WTC11 (cell line): ENCODE data around the gene MMP28. TPM values are rescaled to one million over a fixed set of nuclear protein-coding genes. Genes with fewer than 3 reads are reported as not detected.

ENCODE experiments used
- ATAC-seq: fragments of 200-7000 bp; cut with Tn5 transposase; 2 replicates; pipeline ENCODE4 v1.10.0; 2021; ENCODE audit warnings: mild to moderate bottlenecking, moderate library complexity
- CTCF ChIA-PET: fragments of 300-600 bp; sonication (Branson Sonifier 250); formaldehyde crosslinking; loops from one replicate; lab custom pipeline; 2021; ENCODE audit warnings: antibody characterized with exemption; lab: Charles Lee
- POLR2A ChIA-PET: fragments of 350-600 bp; sonication (Branson Sonifier 250); formaldehyde crosslinking; loops from one replicate; lab custom pipeline; 2021; ENCODE audit warnings: antibody characterized with exemption; lab: Charles Lee
- DNase-seq: peaks from one replicate; pipeline ENCODE4 v3.0.0; 2021; ENCODE audit warnings: low spot score
- H3K27ac Mint-ChIP-seq: 2 replicates; pipeline ENCODE4 v1.8.0; 2021; ENCODE audit warnings: mixed read lengths
- H3K27me3 Mint-ChIP-seq: 2 replicates; pipeline ENCODE4 v1.8.0; 2021; ENCODE audit warnings: low read depth, mild to moderate bottlenecking, moderate library complexity, mixed read lengths
- H3K36me3 Mint-ChIP-seq: 2 replicates; pipeline ENCODE4 v1.8.0; 2021; ENCODE audit warnings: mixed read lengths
- H3K4me1 Mint-ChIP-seq: 2 replicates; pipeline ENCODE4 v1.8.0; 2022; ENCODE audit warnings: mixed read lengths
- H3K4me3 Mint-ChIP-seq: 2 replicates; pipeline ENCODE4 v1.8.0; 2021; ENCODE audit warnings: mild to moderate bottlenecking, moderate library complexity, mixed read lengths
- H3K9me3 Mint-ChIP-seq: 2 replicates; pipeline ENCODE4 v1.8.0; 2021; ENCODE audit warnings: mixed read lengths
- EMX1 ChIP-seq: fragments of 250-450 bp; sonication (Bioruptor Pico); IDR thresholded peaks from 2 replicates; pipeline ENCODE4 v1.8.0; 2021; ENCODE audit warnings: mild to moderate bottlenecking
- GRHL2 ChIP-seq: fragments of 250-450 bp; sonication (Bioruptor Pico); IDR thresholded peaks from 2 replicates; pipeline ENCODE4 v1.8.0; 2022; ENCODE audit warnings: mild to moderate bottlenecking, moderate library complexity; ENCODE audit not compliant: insufficient replicate concordance, severe bottlenecking
- MXD4 ChIP-seq: fragments of 250-450 bp; sonication (Bioruptor Pico); IDR thresholded peaks from 2 replicates; pipeline ENCODE4 v1.8.0; 2021; ENCODE audit warnings: mild to moderate bottlenecking, moderate library complexity, borderline replicate concordance
- MYBL2 ChIP-seq: sonication (generic); formaldehyde crosslinking; IDR thresholded peaks from 2 replicates; pipeline ENCODE4 v1.8.1; 2023; ENCODE audit warnings: mild to moderate bottlenecking, moderate library complexity, missing genetic modification reagents
- NR2C2 ChIP-seq: sonication (generic); formaldehyde crosslinking; IDR thresholded peaks from 2 replicates; pipeline ENCODE4 v1.8.0; 2022; ENCODE audit warnings: mild to moderate bottlenecking, missing genetic modification reagents
- PRRX2 ChIP-seq: fragments of 250-450 bp; sonication (Bioruptor Pico); IDR thresholded peaks from 2 replicates; pipeline ENCODE4 v1.8.0; 2021; ENCODE audit warnings: mild to moderate bottlenecking
- RORB ChIP-seq: fragments of 250-450 bp; sonication (Bioruptor Pico); IDR thresholded peaks from 2 replicates; pipeline ENCODE4 v1.9.0; 2021; ENCODE audit warnings: mild to moderate bottlenecking
- ZNF232 ChIP-seq: sonication (generic); formaldehyde crosslinking; IDR thresholded peaks from 2 replicates; pipeline ENCODE4 v1.8.0; 2022; ENCODE audit warnings: mild to moderate bottlenecking, missing genetic modification reagents
- ZNF423 ChIP-seq: fragments of 250-450 bp; sonication (Bioruptor Pico); IDR thresholded peaks from 2 replicates; pipeline ENCODE4 v2.1.2; 2022; ENCODE audit warnings: mild to moderate bottlenecking, moderate library complexity
- total RNA-seq: library from RNA; stranded (reverse); gene quantifications from 3 replicates; pipeline ENCODE4 v1.2.3, GENCODE V29; 2021
- TF ChIP-seq, protein P1 (sequence below): sonication (generic); formaldehyde crosslinking; IDR thresholded peaks from 2 replicates; pipeline ENCODE4 v1.8.1; 2022; ENCODE audit warnings: low read depth, mild to moderate bottlenecking, moderate library complexity, missing genetic modification reagents, borderline replicate concordance
- TF ChIP-seq, protein P2 (sequence below): fragments of 250-450 bp; sonication (Bioruptor Pico); IDR thresholded peaks from 2 replicates; pipeline ENCODE4 v1.9.0; 2021; ENCODE audit warnings: mild to moderate bottlenecking, borderline replicate concordance
- TF ChIP-seq, protein P3 (sequence below): fragments of 200-600 bp; IDR thresholded peaks from 2 replicates; pipeline ENCODE4 v1.8.0; 2022; ENCODE audit warnings: antibody characterized with exemption
- TF ChIP-seq, protein P4 (sequence below): sonication (generic); formaldehyde crosslinking; conservative IDR thresholded peaks from 2 replicates; pipeline ENCODE4 v1.8.1; 2023; ENCODE audit warnings: mild to moderate bottlenecking, low read depth, missing genetic modification reagents, moderate library complexity
- TF ChIP-seq, protein P5 (sequence below): sonication (generic); formaldehyde crosslinking; IDR thresholded peaks from 2 replicates; pipeline ENCODE4 v1.8.0; 2023; ENCODE audit warnings: missing genetic modification reagents, mild to moderate bottlenecking, borderline replicate concordance
- TF ChIP-seq, protein P6 (sequence below): sonication (generic); formaldehyde crosslinking; IDR thresholded peaks from 2 replicates; pipeline ENCODE4 v1.8.0; 2022; ENCODE audit warnings: mild to moderate bottlenecking, missing genetic modification reagents
- TF ChIP-seq, protein P7 (sequence below): sonication (generic); formaldehyde crosslinking; IDR thresholded peaks from 2 replicates; pipeline ENCODE4 v1.8.1; 2023; ENCODE audit warnings: mild to moderate bottlenecking, moderate library complexity, missing genetic modification reagents

MMP28 gene
- total RNA-seq, 1 experiment from 2014 or later = 0.22 TPM

DNA sequence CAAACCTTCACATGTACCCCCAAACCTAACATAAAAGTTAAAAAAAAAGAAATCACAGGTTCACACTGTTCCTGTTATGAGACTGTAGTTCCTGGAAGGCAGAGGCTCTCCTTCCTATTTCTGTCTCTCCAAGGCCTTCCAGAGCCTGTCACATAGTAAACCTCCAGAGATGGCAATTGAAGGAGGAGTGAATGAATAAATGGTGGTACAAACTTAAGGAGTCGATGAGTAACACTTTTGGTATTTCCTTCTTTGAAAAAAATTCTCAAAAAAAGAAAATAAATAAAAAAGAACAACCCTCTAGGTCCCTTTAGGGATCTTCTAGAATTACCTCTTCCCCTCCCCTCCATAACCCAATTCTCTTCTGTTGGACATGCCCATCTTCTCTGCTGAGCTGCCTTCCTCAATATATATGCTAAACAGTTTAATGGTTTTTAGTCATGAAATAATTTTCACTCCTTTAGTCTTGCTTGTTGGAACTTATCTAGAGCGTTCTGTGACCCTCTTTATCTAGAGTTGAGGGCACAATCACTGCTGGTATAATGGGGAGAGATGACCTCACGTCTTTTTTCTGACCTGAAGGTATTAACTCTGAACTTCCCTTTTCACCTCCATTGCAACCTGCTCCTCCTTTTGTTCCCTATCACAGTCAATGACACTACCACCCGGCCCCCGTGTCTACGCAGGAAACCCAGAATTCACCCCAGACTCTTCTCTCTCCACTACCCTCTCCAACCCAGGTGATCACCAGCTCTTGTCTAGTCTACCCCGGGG lies 12.1 kb upstream of the MMP28 start:
- ChIA-PET CTCF (interaction anchor here (1.1 to 4.0 kb wide), 13 partner anchors 8 to 195 kb away, joined by 3 to 161 read pairs (median 9); partner anchors contain the start of genes MMP28 and RASL10B), POLR2A (interaction anchor here (1.9 to 3.2 kb wide), 2 partner anchors 44 to 60 kb away, joined by 4 to 37 read pairs; no protein-coding TSS in a partner anchor)
- Mint-ChIP-seq H3K4me3 (peak overlapping the region; percentile 99), H3K36me3 (peaks cover 12% of the 10 kb centered on the region), H3K9me3 (no peaks in the 10 kb centered on the region), H3K27me3 (no peaks in the 10 kb centered on the region), H3K27ac (peak overlapping the region; percentile 3; the same call in 1 of the 2 replicates), H3K4me1 (peaks cover 32% of the 10 kb centered on the region)
- ATAC-seq (no peak), DNase-seq (no peak)
- TF ChIP-seq GRHL2 (CRISPR knock-in tag) = no peak
- no peak for TF ChIP-seq RORB (CRISPR knock-in tag)
- TF ChIP-seq, protein P1, sequence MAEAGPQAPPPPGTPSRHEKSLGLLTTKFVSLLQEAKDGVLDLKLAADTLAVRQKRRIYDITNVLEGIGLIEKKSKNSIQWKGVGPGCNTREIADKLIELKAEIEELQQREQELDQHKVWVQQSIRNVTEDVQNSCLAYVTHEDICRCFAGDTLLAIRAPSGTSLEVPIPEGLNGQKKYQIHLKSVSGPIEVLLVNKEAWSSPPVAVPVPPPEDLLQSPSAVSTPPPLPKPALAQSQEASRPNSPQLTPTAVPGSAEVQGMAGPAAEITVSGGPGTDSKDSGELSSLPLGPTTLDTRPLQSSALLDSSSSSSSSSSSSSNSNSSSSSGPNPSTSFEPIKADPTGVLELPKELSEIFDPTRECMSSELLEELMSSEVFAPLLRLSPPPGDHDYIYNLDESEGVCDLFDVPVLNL = no peak
- TF ChIP-seq, protein P2, sequence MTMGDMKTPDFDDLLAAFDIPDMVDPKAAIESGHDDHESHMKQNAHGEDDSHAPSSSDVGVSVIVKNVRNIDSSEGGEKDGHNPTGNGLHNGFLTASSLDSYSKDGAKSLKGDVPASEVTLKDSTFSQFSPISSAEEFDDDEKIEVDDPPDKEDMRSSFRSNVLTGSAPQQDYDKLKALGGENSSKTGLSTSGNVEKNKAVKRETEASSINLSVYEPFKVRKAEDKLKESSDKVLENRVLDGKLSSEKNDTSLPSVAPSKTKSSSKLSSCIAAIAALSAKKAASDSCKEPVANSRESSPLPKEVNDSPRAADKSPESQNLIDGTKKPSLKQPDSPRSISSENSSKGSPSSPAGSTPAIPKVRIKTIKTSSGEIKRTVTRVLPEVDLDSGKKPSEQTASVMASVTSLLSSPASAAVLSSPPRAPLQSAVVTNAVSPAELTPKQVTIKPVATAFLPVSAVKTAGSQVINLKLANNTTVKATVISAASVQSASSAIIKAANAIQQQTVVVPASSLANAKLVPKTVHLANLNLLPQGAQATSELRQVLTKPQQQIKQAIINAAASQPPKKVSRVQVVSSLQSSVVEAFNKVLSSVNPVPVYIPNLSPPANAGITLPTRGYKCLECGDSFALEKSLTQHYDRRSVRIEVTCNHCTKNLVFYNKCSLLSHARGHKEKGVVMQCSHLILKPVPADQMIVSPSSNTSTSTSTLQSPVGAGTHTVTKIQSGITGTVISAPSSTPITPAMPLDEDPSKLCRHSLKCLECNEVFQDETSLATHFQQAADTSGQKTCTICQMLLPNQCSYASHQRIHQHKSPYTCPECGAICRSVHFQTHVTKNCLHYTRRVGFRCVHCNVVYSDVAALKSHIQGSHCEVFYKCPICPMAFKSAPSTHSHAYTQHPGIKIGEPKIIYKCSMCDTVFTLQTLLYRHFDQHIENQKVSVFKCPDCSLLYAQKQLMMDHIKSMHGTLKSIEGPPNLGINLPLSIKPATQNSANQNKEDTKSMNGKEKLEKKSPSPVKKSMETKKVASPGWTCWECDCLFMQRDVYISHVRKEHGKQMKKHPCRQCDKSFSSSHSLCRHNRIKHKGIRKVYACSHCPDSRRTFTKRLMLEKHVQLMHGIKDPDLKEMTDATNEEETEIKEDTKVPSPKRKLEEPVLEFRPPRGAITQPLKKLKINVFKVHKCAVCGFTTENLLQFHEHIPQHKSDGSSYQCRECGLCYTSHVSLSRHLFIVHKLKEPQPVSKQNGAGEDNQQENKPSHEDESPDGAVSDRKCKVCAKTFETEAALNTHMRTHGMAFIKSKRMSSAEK (CRISPR knock-in tag) = no peak
- TF ChIP-seq NR2C2 (CRISPR knock-in tag) = no peak
- no peak for TF ChIP-seq ZNF423 (CRISPR knock-in tag)
- TF ChIP-seq, protein P3, sequence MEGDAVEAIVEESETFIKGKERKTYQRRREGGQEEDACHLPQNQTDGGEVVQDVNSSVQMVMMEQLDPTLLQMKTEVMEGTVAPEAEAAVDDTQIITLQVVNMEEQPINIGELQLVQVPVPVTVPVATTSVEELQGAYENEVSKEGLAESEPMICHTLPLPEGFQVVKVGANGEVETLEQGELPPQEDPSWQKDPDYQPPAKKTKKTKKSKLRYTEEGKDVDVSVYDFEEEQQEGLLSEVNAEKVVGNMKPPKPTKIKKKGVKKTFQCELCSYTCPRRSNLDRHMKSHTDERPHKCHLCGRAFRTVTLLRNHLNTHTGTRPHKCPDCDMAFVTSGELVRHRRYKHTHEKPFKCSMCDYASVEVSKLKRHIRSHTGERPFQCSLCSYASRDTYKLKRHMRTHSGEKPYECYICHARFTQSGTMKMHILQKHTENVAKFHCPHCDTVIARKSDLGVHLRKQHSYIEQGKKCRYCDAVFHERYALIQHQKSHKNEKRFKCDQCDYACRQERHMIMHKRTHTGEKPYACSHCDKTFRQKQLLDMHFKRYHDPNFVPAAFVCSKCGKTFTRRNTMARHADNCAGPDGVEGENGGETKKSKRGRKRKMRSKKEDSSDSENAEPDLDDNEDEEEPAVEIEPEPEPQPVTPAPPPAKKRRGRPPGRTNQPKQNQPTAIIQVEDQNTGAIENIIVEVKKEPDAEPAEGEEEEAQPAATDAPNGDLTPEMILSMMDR = no peak
- no peak for TF ChIP-seq ZNF232 (CRISPR knock-in tag)
- no peak for TF ChIP-seq PRRX2 (CRISPR knock-in tag)

DNA sequence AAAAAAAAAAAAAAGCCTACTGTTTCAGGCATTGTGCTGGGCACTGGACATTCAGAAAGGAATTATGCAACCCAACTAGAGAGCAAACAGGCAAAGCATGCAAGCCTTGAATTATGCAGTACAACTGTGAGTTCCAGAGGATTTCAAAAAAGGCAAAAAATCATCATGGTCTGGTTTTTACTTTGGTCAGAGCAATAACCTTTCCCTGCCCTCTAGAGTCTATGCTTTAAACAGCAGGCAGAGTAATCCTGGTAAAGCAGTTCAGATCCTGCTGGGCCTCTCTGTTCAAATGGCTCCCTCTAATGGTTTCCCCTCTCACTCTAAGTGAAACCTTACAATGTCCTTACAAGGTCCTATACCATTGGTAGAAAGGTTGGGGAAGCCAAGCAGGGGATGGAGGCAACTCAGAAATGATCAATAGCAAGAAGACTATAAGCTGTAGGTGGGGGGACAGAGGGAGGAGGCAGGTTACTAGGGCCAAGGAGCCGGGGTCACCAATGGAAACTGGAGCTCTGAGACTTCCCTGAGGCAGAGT lies 9.3 kb upstream of the MMP28 start:
- DNase-seq (peak; percentile 41), ATAC-seq (peak; percentile 75)
- Mint-ChIP-seq H3K27ac (peak overlapping the region; percentile 70), H3K4me1 (peaks cover 17% of the 10 kb centered on the region), H3K27me3 (peaks cover 10% of the 10 kb centered on the region), H3K9me3 (no peaks in the 10 kb centered on the region), H3K36me3 (0 out of 2 replicates have a peak, but pooled peaks cover 1% of the 10 kb centered on the region), H3K4me3 (no peak overlapping the region)
- ChIA-PET CTCF (interaction anchor here (0.6 to 4.0 kb wide), 22 partner anchors 9 to 144 kb away, joined by 3 to 71 read pairs (median 4); partner anchors contain the start of genes GAS2L2 and MMP28), POLR2A (no interaction called here)
- TF ChIP-seq EMX1 = no peak
- TF ChIP-seq, protein P4, sequence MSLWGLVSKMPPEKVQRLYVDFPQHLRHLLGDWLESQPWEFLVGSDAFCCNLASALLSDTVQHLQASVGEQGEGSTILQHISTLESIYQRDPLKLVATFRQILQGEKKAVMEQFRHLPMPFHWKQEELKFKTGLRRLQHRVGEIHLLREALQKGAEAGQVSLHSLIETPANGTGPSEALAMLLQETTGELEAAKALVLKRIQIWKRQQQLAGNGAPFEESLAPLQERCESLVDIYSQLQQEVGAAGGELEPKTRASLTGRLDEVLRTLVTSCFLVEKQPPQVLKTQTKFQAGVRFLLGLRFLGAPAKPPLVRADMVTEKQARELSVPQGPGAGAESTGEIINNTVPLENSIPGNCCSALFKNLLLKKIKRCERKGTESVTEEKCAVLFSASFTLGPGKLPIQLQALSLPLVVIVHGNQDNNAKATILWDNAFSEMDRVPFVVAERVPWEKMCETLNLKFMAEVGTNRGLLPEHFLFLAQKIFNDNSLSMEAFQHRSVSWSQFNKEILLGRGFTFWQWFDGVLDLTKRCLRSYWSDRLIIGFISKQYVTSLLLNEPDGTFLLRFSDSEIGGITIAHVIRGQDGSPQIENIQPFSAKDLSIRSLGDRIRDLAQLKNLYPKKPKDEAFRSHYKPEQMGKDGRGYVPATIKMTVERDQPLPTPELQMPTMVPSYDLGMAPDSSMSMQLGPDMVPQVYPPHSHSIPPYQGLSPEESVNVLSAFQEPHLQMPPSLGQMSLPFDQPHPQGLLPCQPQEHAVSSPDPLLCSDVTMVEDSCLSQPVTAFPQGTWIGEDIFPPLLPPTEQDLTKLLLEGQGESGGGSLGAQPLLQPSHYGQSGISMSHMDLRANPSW (CRISPR knock-in tag) = no peak
- TF ChIP-seq MYBL2 (CRISPR knock-in tag) = no peak
- TF ChIP-seq, protein P5, sequence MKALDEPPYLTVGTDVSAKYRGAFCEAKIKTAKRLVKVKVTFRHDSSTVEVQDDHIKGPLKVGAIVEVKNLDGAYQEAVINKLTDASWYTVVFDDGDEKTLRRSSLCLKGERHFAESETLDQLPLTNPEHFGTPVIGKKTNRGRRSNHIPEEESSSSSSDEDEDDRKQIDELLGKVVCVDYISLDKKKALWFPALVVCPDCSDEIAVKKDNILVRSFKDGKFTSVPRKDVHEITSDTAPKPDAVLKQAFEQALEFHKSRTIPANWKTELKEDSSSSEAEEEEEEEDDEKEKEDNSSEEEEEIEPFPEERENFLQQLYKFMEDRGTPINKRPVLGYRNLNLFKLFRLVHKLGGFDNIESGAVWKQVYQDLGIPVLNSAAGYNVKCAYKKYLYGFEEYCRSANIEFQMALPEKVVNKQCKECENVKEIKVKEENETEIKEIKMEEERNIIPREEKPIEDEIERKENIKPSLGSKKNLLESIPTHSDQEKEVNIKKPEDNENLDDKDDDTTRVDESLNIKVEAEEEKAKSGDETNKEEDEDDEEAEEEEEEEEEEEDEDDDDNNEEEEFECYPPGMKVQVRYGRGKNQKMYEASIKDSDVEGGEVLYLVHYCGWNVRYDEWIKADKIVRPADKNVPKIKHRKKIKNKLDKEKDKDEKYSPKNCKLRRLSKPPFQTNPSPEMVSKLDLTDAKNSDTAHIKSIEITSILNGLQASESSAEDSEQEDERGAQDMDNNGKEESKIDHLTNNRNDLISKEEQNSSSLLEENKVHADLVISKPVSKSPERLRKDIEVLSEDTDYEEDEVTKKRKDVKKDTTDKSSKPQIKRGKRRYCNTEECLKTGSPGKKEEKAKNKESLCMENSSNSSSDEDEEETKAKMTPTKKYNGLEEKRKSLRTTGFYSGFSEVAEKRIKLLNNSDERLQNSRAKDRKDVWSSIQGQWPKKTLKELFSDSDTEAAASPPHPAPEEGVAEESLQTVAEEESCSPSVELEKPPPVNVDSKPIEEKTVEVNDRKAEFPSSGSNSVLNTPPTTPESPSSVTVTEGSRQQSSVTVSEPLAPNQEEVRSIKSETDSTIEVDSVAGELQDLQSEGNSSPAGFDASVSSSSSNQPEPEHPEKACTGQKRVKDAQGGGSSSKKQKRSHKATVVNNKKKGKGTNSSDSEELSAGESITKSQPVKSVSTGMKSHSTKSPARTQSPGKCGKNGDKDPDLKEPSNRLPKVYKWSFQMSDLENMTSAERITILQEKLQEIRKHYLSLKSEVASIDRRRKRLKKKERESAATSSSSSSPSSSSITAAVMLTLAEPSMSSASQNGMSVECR (CRISPR knock-in tag) = no peak
- TF ChIP-seq, protein P6, sequence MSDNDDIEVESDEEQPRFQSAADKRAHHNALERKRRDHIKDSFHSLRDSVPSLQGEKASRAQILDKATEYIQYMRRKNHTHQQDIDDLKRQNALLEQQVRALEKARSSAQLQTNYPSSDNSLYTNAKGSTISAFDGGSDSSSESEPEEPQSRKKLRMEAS (CRISPR knock-in tag) = no peak
- TF ChIP-seq, protein P7, sequence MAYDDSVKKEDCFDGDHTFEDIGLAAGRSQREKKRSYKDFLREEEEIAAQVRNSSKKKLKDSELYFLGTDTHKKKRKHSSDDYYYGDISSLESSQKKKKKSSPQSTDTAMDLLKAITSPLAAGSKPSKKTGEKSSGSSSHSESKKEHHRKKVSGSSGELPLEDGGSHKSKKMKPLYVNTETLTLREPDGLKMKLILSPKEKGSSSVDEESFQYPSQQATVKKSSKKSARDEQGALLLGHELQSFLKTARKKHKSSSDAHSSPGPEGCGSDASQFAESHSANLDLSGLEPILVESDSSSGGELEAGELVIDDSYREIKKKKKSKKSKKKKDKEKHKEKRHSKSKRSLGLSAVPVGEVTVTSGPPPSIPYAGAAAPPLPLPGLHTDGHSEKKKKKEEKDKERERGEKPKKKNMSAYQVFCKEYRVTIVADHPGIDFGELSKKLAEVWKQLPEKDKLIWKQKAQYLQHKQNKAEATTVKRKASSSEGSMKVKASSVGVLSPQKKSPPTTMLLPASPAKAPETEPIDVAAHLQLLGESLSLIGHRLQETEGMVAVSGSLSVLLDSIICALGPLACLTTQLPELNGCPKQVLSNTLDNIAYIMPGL (CRISPR knock-in tag) = no peak
- TF ChIP-seq MXD4 (CRISPR knock-in tag) = no peak
